Bronchial epithelial cell (primary cell): ENCODE measurements around the gene NOTCH1. TPM values are rescaled to one million over a fixed set of nuclear protein-coding genes. Genes with fewer than 3 reads are reported as not detected.
"Not testable (repeated sequence)": the region's sequence is repeated elsewhere in the genome, so short reads cannot be mapped to it uniquely, and the experiment has no call there.

Experiments used
- DNase-seq: peaks from one replicate; pipeline ENCODE4 v3.0.0-alpha.2; 2010; ENCODE audit warnings: low read depth
- FAIRE-seq: peaks from 2 replicates; lab custom pipeline; 2011; peaks lifted over from hg19 to GRCh38; lab: Jason Lieb, UNC
- H3K27me3 ChIP-seq: 2 replicates; pipeline ENCODE4 v1.5.1; 2011; ENCODE audit warnings: low read length; ENCODE audit not compliant: control insufficient read depth, insufficient read depth
- H3K36me3 ChIP-seq: 2 replicates; pipeline ENCODE4 v1.5.1; 2011; ENCODE audit warnings: low read length; ENCODE audit not compliant: control insufficient read depth, insufficient read depth
- H3K4me3 ChIP-seq: 2 replicates; pipeline ENCODE4 v1.5.1; 2011; ENCODE audit warnings: mild to moderate bottlenecking, low read depth, low read length, control low read depth
- CTCF ChIP-seq: IDR thresholded peaks from 2 replicates; pipeline ENCODE4 v1.5.1; 2011; ENCODE audit warnings: mild to moderate bottlenecking, moderate library complexity, low read length, control low read depth, inconsistent platforms; ENCODE audit not compliant: insufficient read depth, severe bottlenecking
- total RNA-seq: library from RNA; depleted of rRNA; stranded (reverse); fragments of >200 nt; gene quantifications from 2 replicates; pipeline ENCODE4 v1.2.1, GENCODE V29; 2014

The NOTCH1 gene
- total RNA-seq, 1 donor from 2014 or later = 70.0 TPM

DNA sequence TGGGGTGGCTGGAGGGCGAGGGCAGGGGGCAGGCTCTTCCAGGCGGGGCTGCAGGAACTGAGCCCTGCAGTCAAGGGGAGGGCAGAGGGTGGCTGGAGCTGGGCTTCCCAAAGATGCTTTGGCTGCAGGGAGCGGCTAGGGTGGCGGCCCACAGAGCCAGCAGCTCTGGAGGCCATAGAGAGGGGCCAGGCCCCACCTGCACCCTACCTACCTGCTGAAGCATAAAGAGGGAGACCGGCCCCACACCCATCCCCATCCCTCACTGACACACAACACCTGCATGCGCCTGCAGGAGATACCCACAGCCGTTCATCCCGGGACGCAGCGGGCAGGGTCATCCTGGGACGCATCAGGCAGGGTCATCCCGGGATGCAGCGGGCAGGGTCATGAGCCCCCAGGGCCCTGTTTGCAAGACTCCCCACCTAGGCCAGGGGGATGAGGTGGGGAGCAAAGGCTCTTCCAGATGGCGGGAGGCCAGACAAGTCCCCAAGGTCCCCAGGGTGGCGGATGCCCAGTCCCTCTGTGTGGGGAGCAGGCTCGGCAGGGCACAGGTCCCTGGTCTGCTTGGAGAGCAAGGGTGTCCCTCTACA lies 39.8 kb upstream of the NOTCH1 start:
- FAIRE-seq = no peak
- Histone ChIP-seq H3K27me3 (peaks cover 10% of the 10 kb centered on the region), H3K36me3 (no peaks in the 10 kb centered on the region), H3K4me3 (no peak overlapping the region)
- no peak for DNase-seq
- TF ChIP-seq CTCF = no peak

DNA sequence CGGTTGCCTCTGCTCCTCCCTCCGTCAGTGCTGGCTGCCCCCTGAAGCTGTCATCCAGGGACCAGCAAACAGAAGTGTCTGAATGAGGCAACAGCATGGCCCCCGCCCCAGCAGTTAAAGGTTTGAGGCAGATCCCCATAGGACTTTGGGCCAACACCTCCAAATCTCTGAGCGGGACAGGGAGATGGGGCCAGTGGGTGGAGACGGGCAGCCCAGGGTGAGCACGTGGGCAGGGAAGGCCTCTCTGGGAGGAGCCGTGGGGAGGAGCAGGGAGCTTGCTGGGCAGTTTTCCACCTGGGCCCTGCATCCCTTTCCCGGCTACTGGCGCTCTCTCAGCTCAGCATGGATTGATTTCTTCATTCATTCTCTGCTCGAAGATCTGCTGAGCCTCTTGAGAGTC lies 39.1 kb upstream of the NOTCH1 start:
- no peak for TF ChIP-seq CTCF
- no peak for FAIRE-seq
- DNase-seq = no peak

GRCh38 chr9:136584401-136584932 lies 38.6 kb upstream of the NOTCH1 start:
- FAIRE-seq = no peak
- TF ChIP-seq CTCF = no peak

More for the DNA sequence above, 39.1 kb upstream of the NOTCH1 start:
- Histone ChIP-seq H3K4me3 (no peak overlapping the region), H3K27me3 (peaks cover 10% of the 10 kb centered on the region), H3K36me3 (no peaks in the 10 kb centered on the region)

DNA sequence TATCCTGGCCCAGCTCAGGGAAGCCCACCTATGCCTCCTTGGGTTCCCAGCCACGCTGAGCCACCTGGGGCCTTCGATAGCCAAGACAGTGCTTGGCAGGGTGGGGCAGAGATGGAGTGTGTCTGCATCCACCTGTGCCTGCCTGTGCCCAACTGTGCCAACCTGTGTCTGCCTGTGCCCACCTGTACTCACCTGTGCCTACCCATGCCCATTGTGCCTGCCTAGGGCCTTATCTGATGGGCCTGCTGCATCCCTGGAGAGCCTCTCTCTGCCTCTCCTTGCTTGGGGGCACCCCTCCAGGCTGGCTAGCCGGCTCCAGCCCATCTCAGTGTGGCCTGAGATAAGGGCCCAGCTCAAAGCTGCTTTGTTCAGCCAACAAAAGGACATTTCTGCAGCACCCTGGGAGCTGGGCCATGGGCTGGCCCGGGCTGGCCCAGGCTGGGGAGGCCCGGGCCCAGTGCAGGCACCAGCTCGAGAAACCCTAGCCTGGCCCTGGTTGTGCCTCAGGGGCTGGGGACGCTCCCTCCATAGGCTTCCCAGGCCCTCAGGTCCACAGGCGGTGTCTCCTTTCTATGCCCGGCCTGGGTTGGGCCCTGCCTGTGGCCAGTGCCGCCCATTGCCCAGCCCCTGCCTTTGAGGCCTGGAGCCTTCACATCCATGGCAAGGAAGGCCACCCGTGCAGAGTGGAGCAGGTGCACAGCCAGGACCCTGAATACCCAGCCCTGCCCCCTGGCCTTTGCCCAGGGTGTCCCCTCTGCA lies 37.3 kb upstream of the NOTCH1 start:
- FAIRE-seq (no peak), DNase-seq (no peak)
- Histone ChIP-seq H3K27me3 (peaks cover 9% of the 10 kb centered on the region), H3K4me3 (no peak overlapping the region), H3K36me3 (no peaks in the 10 kb centered on the region)
- no peak for TF ChIP-seq CTCF

More at GRCh38 chr9:136584401-136584932, 38.6 kb upstream of the NOTCH1 start:
- Histone ChIP-seq H3K27me3 (peaks cover 10% of the 10 kb centered on the region), H3K4me3 (no peak overlapping the region), H3K36me3 (no peaks in the 10 kb centered on the region)
- DNase-seq = no peak

DNA sequence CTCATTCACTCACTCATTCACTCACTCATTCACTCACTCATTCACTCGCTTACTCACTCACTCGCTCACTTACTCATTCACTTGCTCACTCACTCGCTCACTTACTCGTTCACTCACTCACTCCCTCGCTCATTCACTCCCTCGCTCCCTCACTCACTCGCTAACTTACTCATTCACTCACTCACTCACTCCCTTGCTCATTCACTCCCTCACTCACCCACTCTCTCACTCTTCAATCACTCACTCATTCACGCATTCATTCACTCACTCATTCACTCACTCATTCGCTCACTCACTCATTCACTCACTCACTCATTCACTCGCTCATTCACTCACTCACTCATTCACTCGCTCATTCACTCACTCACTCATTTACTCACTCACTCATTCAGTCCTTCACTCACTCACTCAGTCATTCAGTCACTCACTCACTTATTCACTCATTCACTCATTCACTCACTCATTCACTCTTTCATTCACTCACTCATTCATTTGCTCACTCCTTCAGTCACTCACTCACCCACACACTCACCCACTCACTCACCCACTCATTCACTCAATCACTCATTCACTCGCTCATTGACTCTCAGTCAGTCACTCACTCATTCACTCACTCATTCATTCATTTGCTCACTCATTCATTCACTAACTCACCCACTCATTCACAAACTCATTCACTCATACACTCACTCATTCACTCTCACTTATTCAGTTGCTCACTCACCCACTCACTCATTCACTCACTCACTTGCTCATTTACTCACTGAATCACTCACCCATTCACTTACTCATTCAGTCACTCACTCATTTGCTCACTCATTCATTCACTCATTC lies 36.0 kb upstream of the NOTCH1 start:
- Histone ChIP-seq H3K27me3 (peaks cover 9% of the 10 kb centered on the region), H3K36me3 (no peaks in the 10 kb centered on the region), H3K4me3 (no peak overlapping the region)
- DNase-seq (no peak), FAIRE-seq (no peak)
- no peak for TF ChIP-seq CTCF

GRCh38 chr9:136579650-136580219 lies 33.9 kb upstream of the NOTCH1 start:
- not testable (repeated sequence) for FAIRE-seq, H3K4me3 ChIP-seq, DNase-seq

More at GRCh38 chr9:136579650-136580219, 33.9 kb upstream of the NOTCH1 start:
- H3K27me3 ChIP-seq, H3K36me3 ChIP-seq: not testable (repeated sequence)
